Measurements from ENCODE around the gene TNFRSF19. TPM values are rescaled to one million over a fixed set of nuclear protein-coding genes. Genes with fewer than 3 reads are reported as not detected.

TNFRSF19 gene
- total and polyA plus RNA-seq, 2 donors from 2014 or later = 10.1 to 14.7 TPM

- Histone ChIP-seq H3K36me3 (ENCODE audit: control insufficient read depth in 2 of 3, insufficient read depth in 3 of 3, low read length in 3 of 3) (no peaks in the 10 kb centered on the region), H3K4me3 (ENCODE audit: low read length in 3 of 3) (no peak overlapping the region), H3K4me1 (ENCODE audit: control insufficient read depth in 2 of 3, insufficient read depth in 2 of 3, low read depth in 1 of 3, low read length in 3 of 3) (no peaks in the 10 kb centered on the region), H3K27ac (ENCODE audit: low read depth in 2 of 2, low read length in 2 of 2) (no peak overlapping the region), H3K27me3 (ENCODE audit: control insufficient read depth, insufficient read depth, low read length) (no peaks in the 10 kb centered on the region), H3K9ac (ENCODE audit: low read length in 3 of 3) (no peak overlapping the region), H3K9me3 (ENCODE audit: control insufficient read depth in 2 of 3, insufficient read depth in 1 of 3, low read length in 3 of 3) (peaks cover 0 to 2% (median 0%) of the 10 kb centered on the region in 3 donors)
- FAIRE-seq (no peak), DNase-seq (no peak)
- intact Hi-C loops (cut with DNase I) = no loop called here
- TF ChIP-seq, protein P1, sequence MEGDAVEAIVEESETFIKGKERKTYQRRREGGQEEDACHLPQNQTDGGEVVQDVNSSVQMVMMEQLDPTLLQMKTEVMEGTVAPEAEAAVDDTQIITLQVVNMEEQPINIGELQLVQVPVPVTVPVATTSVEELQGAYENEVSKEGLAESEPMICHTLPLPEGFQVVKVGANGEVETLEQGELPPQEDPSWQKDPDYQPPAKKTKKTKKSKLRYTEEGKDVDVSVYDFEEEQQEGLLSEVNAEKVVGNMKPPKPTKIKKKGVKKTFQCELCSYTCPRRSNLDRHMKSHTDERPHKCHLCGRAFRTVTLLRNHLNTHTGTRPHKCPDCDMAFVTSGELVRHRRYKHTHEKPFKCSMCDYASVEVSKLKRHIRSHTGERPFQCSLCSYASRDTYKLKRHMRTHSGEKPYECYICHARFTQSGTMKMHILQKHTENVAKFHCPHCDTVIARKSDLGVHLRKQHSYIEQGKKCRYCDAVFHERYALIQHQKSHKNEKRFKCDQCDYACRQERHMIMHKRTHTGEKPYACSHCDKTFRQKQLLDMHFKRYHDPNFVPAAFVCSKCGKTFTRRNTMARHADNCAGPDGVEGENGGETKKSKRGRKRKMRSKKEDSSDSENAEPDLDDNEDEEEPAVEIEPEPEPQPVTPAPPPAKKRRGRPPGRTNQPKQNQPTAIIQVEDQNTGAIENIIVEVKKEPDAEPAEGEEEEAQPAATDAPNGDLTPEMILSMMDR (IDR thresholded peaks at IDR 0.05; ENCODE audit: borderline replicate concordance, extremely low read depth, insufficient read depth) = no peak
Observed at GRCh38 chr13:23710366-23710765, 140.2 kb downstream of the TNFRSF19 start.

- no peaks in the 10 kb centered on the region for H3K36me3 ChIP-seq (ENCODE audit: control insufficient read depth in 2 of 3, insufficient read depth in 3 of 3, low read length in 3 of 3)
- peaks cover 0 to 2% (median 0%) of the 10 kb centered on the region in 3 donors for H3K9me3 ChIP-seq (ENCODE audit: control insufficient read depth in 2 of 3, insufficient read depth in 1 of 3, low read length in 3 of 3)
- TF ChIP-seq, protein P1 (IDR thresholded peaks at IDR 0.05; ENCODE audit: borderline replicate concordance, extremely low read depth, insufficient read depth) = no peak
- H3K4me1 ChIP-seq (ENCODE audit: control insufficient read depth in 2 of 3, insufficient read depth in 2 of 3, low read depth in 1 of 3, low read length in 3 of 3) = no peaks in the 10 kb centered on the region
- FAIRE-seq (no peak), DNase-seq (no peak)
- H3K27ac ChIP-seq (ENCODE audit: low read depth in 2 of 2, low read length in 2 of 2) = no peak overlapping the region
- H3K9ac ChIP-seq (ENCODE audit: low read length in 3 of 3) = no peak overlapping the region
- H3K27me3 ChIP-seq (ENCODE audit: control insufficient read depth, insufficient read depth, low read length) = no peaks in the 10 kb centered on the region
- intact Hi-C loops (cut with DNase I) = no loop called here
- H3K4me3 ChIP-seq (ENCODE audit: low read length in 3 of 3) = no peak overlapping the region
Observed at GRCh38 chr13:23711355-23711754, 141.1 kb downstream of the TNFRSF19 start.

- Histone ChIP-seq H3K27ac (ENCODE audit: low read depth in 2 of 2, low read length in 2 of 2) (no peak overlapping the region), H3K9ac (ENCODE audit: low read length in 3 of 3) (no peak overlapping the region), H3K9me3 (ENCODE audit: control insufficient read depth in 2 of 3, insufficient read depth in 1 of 3, low read length in 3 of 3) (peaks cover 0 to 2% (median 0%) of the 10 kb centered on the region in 3 donors), H3K27me3 (ENCODE audit: control insufficient read depth, insufficient read depth, low read length) (no peaks in the 10 kb centered on the region), H3K36me3 (ENCODE audit: control insufficient read depth in 2 of 3, insufficient read depth in 3 of 3, low read length in 3 of 3) (no peaks in the 10 kb centered on the region), H3K4me3 (ENCODE audit: low read length in 3 of 3) (no peak overlapping the region), H3K4me1 (ENCODE audit: control insufficient read depth in 2 of 3, insufficient read depth in 2 of 3, low read depth in 1 of 3, low read length in 3 of 3) (no peaks in the 10 kb centered on the region)
- DNase-seq (no peak), FAIRE-seq (no peak)
- TF ChIP-seq, protein P1 (IDR thresholded peaks at IDR 0.05; ENCODE audit: borderline replicate concordance, extremely low read depth, insufficient read depth) = no peak
- intact Hi-C loops (cut with DNase I) = no loop called here
Observed at GRCh38 chr13:23714672-23715071, 144.5 kb downstream of the TNFRSF19 start.

Data from kidney (tissue), 14 donors.